Keratinocyte (primary cell): ENCODE data around the gene TRPT1. TPM values are rescaled to one million over a fixed set of nuclear protein-coding genes. Genes with fewer than 3 reads are reported as not detected.

Experiments used
- DNase-seq: peaks from one replicate; pipeline ENCODE4 v3.0.0-alpha.2; 2011; ENCODE audit warnings: low read depth, missing footprints, low spot score
- FAIRE-seq: peaks from 2 replicates; lab custom pipeline; 2011; peaks lifted over from hg19 to GRCh38; lab: Jason Lieb, UNC
- H2AFZ ChIP-seq: 2 replicates; pipeline ENCODE4 v1.6.0; 2012; ENCODE audit warnings: low read length, control low read depth, inconsistent platforms; ENCODE audit not compliant: control insufficient read depth
- H3K27ac ChIP-seq: 2 replicates; pipeline ENCODE4 v1.5.1; 2011; ENCODE audit warnings: low read length; ENCODE audit not compliant: control insufficient read depth, insufficient read depth
- H3K27me3 ChIP-seq: 3 replicates; pipeline ENCODE4 v1.6.0; 2011; ENCODE audit warnings: low read length; ENCODE audit not compliant: control insufficient read depth, insufficient read depth; ENCODE audit errors: extremely low read depth
- H3K36me3 ChIP-seq, 2 experiments: 2 replicates in 1 of 2; 3 replicates in 1 of 2; pipeline ENCODE4 v1.5.1; 2011; ENCODE audit warnings: low read length in 2 of 2, mild to moderate bottlenecking in 1 of 2; ENCODE audit not compliant: control insufficient read depth in 2 of 2, insufficient read depth in 2 of 2; ENCODE audit errors: extremely low read depth in 1 of 2
- H3K4me1 ChIP-seq: 3 replicates; pipeline ENCODE4 v1.5.1; 2011; ENCODE audit warnings: low read length; ENCODE audit not compliant: control insufficient read depth, insufficient read depth; ENCODE audit errors: extremely low read depth
- H3K4me2 ChIP-seq: 3 replicates; pipeline ENCODE4 v1.6.0; 2011; ENCODE audit warnings: low read depth, low read length; ENCODE audit not compliant: control insufficient read depth, insufficient read depth; ENCODE audit errors: extremely low read depth
- H3K4me3 ChIP-seq, 3 experiments: fragments of 200-600 bp in 1 of 3; sonication (generic) in 1 of 3; 2 replicates in 2 of 3; 3 replicates in 1 of 3; pipeline ENCODE4 v1.5.1; 2011 to 2016; ENCODE audit warnings: low read length in 3 of 3, mild to moderate bottlenecking in 3 of 3, control low read depth in 2 of 3, inconsistent platforms in 1 of 3, low read depth in 1 of 3, mixed read lengths in 1 of 3, mixed run types in 1 of 3, moderate library complexity in 1 of 3; ENCODE audit not compliant: control insufficient read depth in 2 of 3, insufficient read depth in 2 of 3; ENCODE audit errors: extremely low read depth in 1 of 3
- H3K79me2 ChIP-seq: 2 replicates; pipeline ENCODE4 v1.6.0; 2012; ENCODE audit warnings: low read length; ENCODE audit not compliant: control insufficient read depth, insufficient read depth
- H3K9ac ChIP-seq: 3 replicates; pipeline ENCODE4 v1.6.0; 2011; ENCODE audit warnings: low read length; ENCODE audit not compliant: control insufficient read depth, insufficient read depth; ENCODE audit errors: extremely low read depth
- H3K9me1 ChIP-seq: 3 replicates; pipeline ENCODE4 v1.6.0; 2011; ENCODE audit warnings: low read length; ENCODE audit not compliant: control insufficient read depth, insufficient read depth; ENCODE audit errors: extremely low read depth
- H3K9me3 ChIP-seq: 2 replicates; pipeline ENCODE4 v1.5.1; 2012; ENCODE audit warnings: low read depth, low read length; ENCODE audit not compliant: control insufficient read depth
- H4K20me1 ChIP-seq: 3 replicates; pipeline ENCODE4 v1.6.0; 2011; ENCODE audit warnings: low read length; ENCODE audit not compliant: control insufficient read depth, insufficient read depth; ENCODE audit errors: extremely low read depth
- EZH2 ChIP-seq: IDR thresholded peaks from one replicate; pipeline ENCODE4 v1.6.1; 2012; ENCODE audit warnings: inconsistent platforms, mild to moderate bottlenecking, low read length, moderate library complexity
- dilution Hi-C: fragments of 300-500 bp; cut with MboI; formaldehyde crosslinking; loops from one replicate; pipeline ENCODE4 v1.7.0; 2020; ENCODE audit warnings: low sequenced_read_pairs; ENCODE audit not compliant: extremely low pct_ligation_motif_present
- polyA plus RNA-seq, 5 experiments: library from polyadenylated mRNA; depleted of rRNA in 3 of 5; stranded (reverse) in 3 of 5; stranded (forward) in 1 of 5; unstranded in 1 of 5; fragments of >200 nt; gene quantifications; 1 replicate in 1 of 5; 2 replicates in 3 of 5; 3 replicates in 1 of 5; pipeline versions ENCODE4 v1.2.1 to v1.2.3, GENCODE V29; 2011 to 2012; ENCODE audit warnings: missing spikeins in 2 of 5, low read depth in 1 of 5, low replicate concordance in 1 of 5
- TF ChIP-seq, protein P1 (sequence below), 3 experiments: IDR thresholded peaks in 1 of 3; conservative IDR thresholded peaks in 1 of 3; optimal IDR thresholded peaks in 1 of 3; 2 replicates in 2 of 3; 3 replicates in 1 of 3; pipeline versions ENCODE3 to v1.5.1; 2011; ENCODE audit warnings: low read length in 3 of 3, mild to moderate bottlenecking in 3 of 3, moderate library complexity in 2 of 3, control low read depth in 1 of 3, inconsistent platforms in 1 of 3; ENCODE audit not compliant: insufficient read depth in 2 of 3; ENCODE audit errors: extremely low read depth in 1 of 3

TRPT1 gene
- polyA plus RNA-seq, 1 donor (not counting 4 experiments of a cell fraction or from before 2014, with no cell fraction given): 15.5 TPM

DNA sequence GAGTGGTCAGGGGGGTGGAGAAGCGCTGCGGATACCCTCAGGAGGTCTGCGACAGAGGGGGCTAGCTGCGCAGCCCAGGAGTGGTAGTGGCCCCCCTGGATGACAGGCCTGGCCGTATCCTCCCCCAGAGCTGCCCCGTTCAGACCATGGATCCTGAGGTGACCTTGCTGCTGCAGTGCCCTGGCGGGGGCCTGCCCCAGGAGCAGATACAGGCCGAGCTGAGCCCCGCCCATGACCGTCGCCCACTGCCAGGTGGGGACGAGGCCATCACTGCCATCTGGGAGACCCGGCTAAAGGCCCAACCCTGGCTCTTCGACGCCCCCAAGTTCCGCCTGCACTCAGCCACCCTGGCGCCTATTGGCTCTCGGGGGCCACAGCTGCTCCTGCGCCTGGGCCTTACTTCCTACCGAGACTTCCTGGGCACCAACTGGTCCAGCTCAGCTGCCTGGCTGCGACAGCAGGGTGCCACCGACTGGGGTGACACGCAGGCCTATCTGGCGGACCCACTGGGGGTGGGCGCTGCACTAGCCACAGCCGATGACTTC, 593 bp upstream of the TRPT1 start:
- H3K4me1 ChIP-seq: peaks cover 41% of the 10 kb centered on the region
- H3K79me2 ChIP-seq: peaks cover 18% of the 10 kb centered on the region
- H3K9me1 ChIP-seq: no peaks in the 10 kb centered on the region
- H3K9me3 ChIP-seq: no peaks in the 10 kb centered on the region
- no peak for FAIRE-seq
- H3K9ac ChIP-seq: peak overlapping the region; percentile 85
- no peak for DNase-seq
- H3K4me2 ChIP-seq: peak overlapping the region; percentile 95
- H3K36me3 ChIP-seq: peaks cover 3 to 5% of the 10 kb centered on the region in 2 experiments
- dilution Hi-C loops: no loop called here
- peak overlapping the region; percentile 58 for H3K27ac ChIP-seq
- TF ChIP-seq, protein P1, sequence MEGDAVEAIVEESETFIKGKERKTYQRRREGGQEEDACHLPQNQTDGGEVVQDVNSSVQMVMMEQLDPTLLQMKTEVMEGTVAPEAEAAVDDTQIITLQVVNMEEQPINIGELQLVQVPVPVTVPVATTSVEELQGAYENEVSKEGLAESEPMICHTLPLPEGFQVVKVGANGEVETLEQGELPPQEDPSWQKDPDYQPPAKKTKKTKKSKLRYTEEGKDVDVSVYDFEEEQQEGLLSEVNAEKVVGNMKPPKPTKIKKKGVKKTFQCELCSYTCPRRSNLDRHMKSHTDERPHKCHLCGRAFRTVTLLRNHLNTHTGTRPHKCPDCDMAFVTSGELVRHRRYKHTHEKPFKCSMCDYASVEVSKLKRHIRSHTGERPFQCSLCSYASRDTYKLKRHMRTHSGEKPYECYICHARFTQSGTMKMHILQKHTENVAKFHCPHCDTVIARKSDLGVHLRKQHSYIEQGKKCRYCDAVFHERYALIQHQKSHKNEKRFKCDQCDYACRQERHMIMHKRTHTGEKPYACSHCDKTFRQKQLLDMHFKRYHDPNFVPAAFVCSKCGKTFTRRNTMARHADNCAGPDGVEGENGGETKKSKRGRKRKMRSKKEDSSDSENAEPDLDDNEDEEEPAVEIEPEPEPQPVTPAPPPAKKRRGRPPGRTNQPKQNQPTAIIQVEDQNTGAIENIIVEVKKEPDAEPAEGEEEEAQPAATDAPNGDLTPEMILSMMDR (optimal IDR thresholded peaks at IDR 0.05 in 1 of 3, IDR thresholded peaks at IDR 0.05 in 1 of 3, conservative IDR thresholded peaks at IDR 0.05 in 1 of 3; ENCODE audit: extremely low read depth in 1 of 3, insufficient read depth in 2 of 3, low read length in 3 of 3): no peak
- no peak for TF ChIP-seq EZH2
- H2AFZ ChIP-seq: peak overlapping the region; percentile 49
- no peaks in the 10 kb centered on the region for H4K20me1 ChIP-seq
- no peaks in the 10 kb centered on the region for H3K27me3 ChIP-seq
- peak overlapping the region; percentile 83 to 89 (median 88) for H3K4me3 ChIP-seq

DNA sequence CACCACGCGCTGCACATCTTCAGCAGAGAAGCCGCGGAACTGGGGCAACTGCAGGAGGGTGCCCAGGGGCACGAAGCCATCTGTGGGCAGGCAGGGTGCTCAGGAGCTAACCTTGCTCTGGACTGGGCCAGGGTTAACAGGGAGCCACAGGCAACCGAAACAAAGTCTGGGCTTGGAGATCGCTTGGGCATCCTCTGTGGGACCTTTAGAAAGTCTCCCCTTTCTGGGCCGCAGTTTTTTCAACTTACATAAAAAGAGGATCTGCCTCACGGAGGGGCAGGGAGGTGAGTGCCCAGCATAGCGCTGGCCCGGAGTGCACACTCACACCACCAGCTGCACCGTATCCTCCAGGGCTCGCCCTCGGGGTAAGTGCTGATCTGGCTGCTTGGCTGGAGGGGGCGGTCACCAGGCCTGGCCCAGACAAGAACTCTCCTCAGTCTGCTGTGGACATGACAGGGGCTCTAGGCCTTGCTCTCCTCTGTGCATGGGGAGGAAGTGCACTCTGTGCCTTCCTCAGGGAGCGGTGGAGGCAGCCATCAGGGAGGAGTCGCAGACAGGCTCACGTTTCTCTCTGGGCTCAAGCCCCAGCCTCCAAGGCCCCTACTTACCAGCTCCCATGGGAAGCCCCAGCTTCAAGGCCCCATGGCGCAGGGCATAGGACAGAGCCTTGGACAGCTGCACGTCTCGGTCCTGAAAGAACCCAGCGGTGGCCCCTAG, 937 bp downstream of the TRPT1 start:
- Histone ChIP-seq H3K27ac (no peak overlapping the region), H3K4me3 (peak overlapping the region; percentile 83 to 89 (median 88)), H3K79me2 (peaks cover 18% of the 10 kb centered on the region), H3K9ac (peak overlapping the region; percentile 85), H3K27me3 (no peaks in the 10 kb centered on the region), H2AFZ (no peak overlapping the region), H3K9me3 (no peaks in the 10 kb centered on the region), H3K36me3 (peaks cover 5% of the 10 kb centered on the region in 2 experiments), H3K4me2 (peak overlapping the region; percentile 95), H4K20me1 (no peaks in the 10 kb centered on the region), H3K9me1 (no peaks in the 10 kb centered on the region), H3K4me1 (peaks cover 35% of the 10 kb centered on the region)
- TF ChIP-seq, protein P1 (optimal IDR thresholded peaks at IDR 0.05 in 1 of 3, IDR thresholded peaks at IDR 0.05 in 1 of 3, conservative IDR thresholded peaks at IDR 0.05 in 1 of 3; ENCODE audit: extremely low read depth in 1 of 3, insufficient read depth in 2 of 3, low read length in 3 of 3): no peak
- no peak for TF ChIP-seq EZH2
- dilution Hi-C loops: no loop called here
- FAIRE-seq (no peak), DNase-seq (no peak)
